Aorta (tissue), 5 donors: ENCODE data around the gene PTPRF. TPM values are rescaled to one million over a fixed set of nuclear protein-coding genes. Genes with fewer than 3 reads are reported as not detected.
"Not testable (repeated sequence)": the region's sequence is repeated elsewhere in the genome, so short reads cannot be mapped to it uniquely, and the experiment has no call there.

Experiments
- ATAC-seq: fragments of 200-7000 bp; cut with Tn5 transposase; one replicate; pipeline ENCODE4 v1.9.1; 2022; ENCODE audit warnings: moderate library complexity; ENCODE audit not compliant: low FRiP score
- DNase-seq, 2 donors: peaks; one replicate each; pipeline ENCODE4 v3.0.0-alpha.2; 2020
- H3K27ac ChIP-seq, 2 donors: one replicate each; pipeline ENCODE4 v1.5.1; 2013; ENCODE audit warnings: low read length in 2 of 2, mild to moderate bottlenecking in 2 of 2, moderate library complexity in 2 of 2, control low read depth in 1 of 2, inconsistent platforms in 1 of 2, low read depth in 1 of 2
- H3K27me3 ChIP-seq, 2 donors: one replicate each; pipeline ENCODE4 v1.6.1; 2013; ENCODE audit warnings: control low read depth in 1 of 2, low read length in 1 of 2, mild to moderate bottlenecking in 1 of 2, moderate library complexity in 1 of 2; ENCODE audit not compliant: insufficient read depth in 2 of 2, control insufficient read depth in 1 of 2
- H3K36me3 ChIP-seq, 2 donors: one replicate each; pipeline ENCODE4 v1.6.1; 2013; ENCODE audit warnings: control low read depth in 1 of 2, low read length in 1 of 2, mild to moderate bottlenecking in 1 of 2; ENCODE audit not compliant: insufficient read depth in 2 of 2, control insufficient read depth in 1 of 2
- H3K4me1 ChIP-seq, 2 donors: one replicate each; pipeline ENCODE4 v1.6.1; 2013; ENCODE audit warnings: low read length in 2 of 2, control low read depth in 1 of 2, mild to moderate bottlenecking in 1 of 2, moderate library complexity in 1 of 2; ENCODE audit not compliant: insufficient read depth in 2 of 2, control insufficient read depth in 1 of 2
- H3K4me3 ChIP-seq, 2 donors: one replicate each; pipeline ENCODE4 v1.5.1; 2013; ENCODE audit warnings: low read length in 2 of 2, control low read depth in 1 of 2, mild to moderate bottlenecking in 1 of 2
- H3K9me3 ChIP-seq: one replicate; pipeline ENCODE4 v1.6.1; 2013; ENCODE audit warnings: mild to moderate bottlenecking, low read length; ENCODE audit not compliant: control insufficient read depth
- WGBS, 2 donors: extraction: QIAGEN DNeasy Blood & Tissue Kit; methylation state at CpG; one replicate each; pipeline ENCODE4 v1.1.7; 2013; 5-methylcytosine and 5-hydroxymethylcytosine counted together
- intact Hi-C, 2 donors: fragments of 100-400 bp; cut with DNase I; formaldehyde crosslinking; loops; one replicate each; pipeline versions ENCODE4 v1.14.2 to v1.15.0; 2022
- polyA plus RNA-seq, 2 donors: library from polyadenylated mRNA; stranded (reverse); fragments of 200-250 nt; gene quantifications; one replicate each; pipeline ENCODE4 v1.2.3, GENCODE V29; 2013
- total RNA-seq, 2 donors: library from RNA; stranded (reverse); fragmentation: NEBNext Ultra II Directional; extraction: Animal tissue kit (Norgen Biotek cat#: 25700); gene quantifications; one replicate each; pipeline ENCODE4 v1.2.1, GENCODE V29; 2021
- donor health status: healthy with polysubstance abuse.
- donor health status: Bipolar disorder and iron deficiency.
- donor health status: DM: no; HTN: no; CAD: no.
- donor health status: DM: no; HTN: no; CAD: no.
- donor health status: DM: yes; HTN: yes; CAD: no.

PTPRF gene
- total and polyA plus RNA-seq, 4 donors: 11.6 to 86.2 (median 40.6) TPM

- Histone ChIP-seq H3K27ac (no peak overlapping the region), H3K36me3 (no peaks in the 10 kb centered on the region), H3K9me3 (peaks cover 5% of the 10 kb centered on the region), H3K4me1 (no peaks in the 10 kb centered on the region), H3K4me3 (no peak overlapping the region), H3K27me3 (no peaks in the 10 kb centered on the region)
- 91% methylated on average over 7 of the region's 7 CpGs for WGBS, 2 donors
- DNase-seq (no peak), ATAC-seq (no peak)
- intact Hi-C loops: no loop called here
Measured at GRCh38 chr1:43495204-43495603, 35.5 kb upstream of the PTPRF start.

GRCh38 chr1:43499898-43500297 is 30.8 kb upstream of the PTPRF start:
- WGBS, 2 donors: 74% methylated on average over 6 of the region's 6 CpGs

GRCh38 chr1:43501806-43502205 is 28.9 kb upstream of the PTPRF start:
- 97% methylated on average over 6 to 25 of the region's 33 CpGs for WGBS, 2 donors

More at GRCh38 chr1:43499898-43500297, 30.8 kb upstream of the PTPRF start:
- intact Hi-C loops: no loop called here
- no peaks in the 10 kb centered on the region for H3K4me1 ChIP-seq
- H3K27me3 ChIP-seq: no peaks in the 10 kb centered on the region
- no peak overlapping the region for H3K4me3 ChIP-seq
- no peak overlapping the region for H3K27ac ChIP-seq
- no peaks in the 10 kb centered on the region for H3K36me3 ChIP-seq
- no peaks in the 10 kb centered on the region for H3K9me3 ChIP-seq
- DNase-seq (no peak), ATAC-seq (no peak)

GRCh38 chr1:43503534-43503933 is 27.1 kb upstream of the PTPRF start:
- 91% methylated on average over 8 of the region's 8 CpGs for WGBS, 2 donors
- intact Hi-C loops: no loop called here
- ATAC-seq (no peak), DNase-seq (no peak)
- H3K36me3 ChIP-seq: no peaks in the 10 kb centered on the region
- no peaks in the 10 kb centered on the region for H3K9me3 ChIP-seq
- H3K27me3 ChIP-seq: no peaks in the 10 kb centered on the region
- no peaks in the 10 kb centered on the region for H3K4me1 ChIP-seq
- no peak overlapping the region for H3K4me3 ChIP-seq
- H3K27ac ChIP-seq: no peak overlapping the region

More at GRCh38 chr1:43501806-43502205, 28.9 kb upstream of the PTPRF start:
- H3K4me3 ChIP-seq, H3K27me3 ChIP-seq, DNase-seq, H3K27ac ChIP-seq, intact Hi-C loops, H3K9me3 ChIP-seq, H3K4me1 ChIP-seq, H3K36me3 ChIP-seq, ATAC-seq: not testable (repeated sequence)

GRCh38 chr1:43505077-43505780 is 25.5 kb upstream of the PTPRF start:
- Histone ChIP-seq H3K4me1 (no peaks in the 10 kb centered on the region), H3K27ac (no peak overlapping the region), H3K9me3 (no peaks in the 10 kb centered on the region), H3K27me3 (no peaks in the 10 kb centered on the region), H3K36me3 (no peaks in the 10 kb centered on the region), H3K4me3 (no peak overlapping the region)
- WGBS, 2 donors: 82 to 83% methylated on average over 10 of the region's 10 CpGs
- intact Hi-C loops: no loop called here
- ATAC-seq (no peak), DNase-seq (no peak)

GRCh38 chr1:43506233-43506632 is 24.4 kb upstream of the PTPRF start:
- no peak for DNase-seq
- Histone ChIP-seq H3K4me1 (no peaks in the 10 kb centered on the region), H3K36me3 (no peaks in the 10 kb centered on the region), H3K27me3 (no peaks in the 10 kb centered on the region), H3K9me3 (no peaks in the 10 kb centered on the region), H3K27ac (no peak overlapping the region), H3K4me3 (no peak overlapping the region)
- 88% methylated on average over 6 of the region's 6 CpGs for WGBS, 2 donors
- intact Hi-C loops: no loop called here
- ATAC-seq: no peak

- Histone ChIP-seq H3K9me3 (peaks cover 1% of the 10 kb centered on the region), H3K36me3 (no peaks in the 10 kb centered on the region), H3K27me3 (no peaks in the 10 kb centered on the region), H3K4me1 (no peaks in the 10 kb centered on the region), H3K4me3 (no peak overlapping the region), H3K27ac (no peak overlapping the region)
- 79% methylated on average over 5 of the region's 5 CpGs for WGBS, 2 donors
- no peak for ATAC-seq
- intact Hi-C loops: no loop called here
- DNase-seq: no peak
Measured at GRCh38 chr1:43507296-43508295, 23.1 kb upstream of the PTPRF start.

GRCh38 chr1:43509007-43509739 is 21.5 kb upstream of the PTPRF start:
- no peaks in the 10 kb centered on the region for H3K4me1 ChIP-seq
- no peak overlapping the region for H3K4me3 ChIP-seq
- H3K36me3 ChIP-seq: no peaks in the 10 kb centered on the region
- WGBS, 2 donors: 72 to 76% methylated on average over 4 of the region's 4 CpGs
- no peaks in the 10 kb centered on the region for H3K27me3 ChIP-seq
- intact Hi-C loops: no loop called here
- ATAC-seq (no peak), DNase-seq (no peak)
- peaks cover 1% of the 10 kb centered on the region for H3K9me3 ChIP-seq
- no peak overlapping the region for H3K27ac ChIP-seq
